GM23248 (cell line): Measurements from ENCODE around the gene HBS1L.

Source experiments
- EZH2 ChIP-seq: fragments of 200-600 bp; sonication (generic); IDR thresholded peaks from 2 replicates; pipeline ENCODE4 v1.6.1; 2018; ENCODE audit warnings: antibody characterized with exemption, mild to moderate bottlenecking; ENCODE audit not compliant: insufficient read depth, poor library complexity, severe bottlenecking
- EZH2phosphoT487 ChIP-seq: fragments of 200-600 bp; sonication (generic); IDR thresholded peaks from 2 replicates; pipeline ENCODE4 v1.6.1; 2018; ENCODE audit warnings: antibody characterized with exemption, moderate library complexity, mild to moderate bottlenecking, low read depth; ENCODE audit not compliant: insufficient read depth

DNA sequence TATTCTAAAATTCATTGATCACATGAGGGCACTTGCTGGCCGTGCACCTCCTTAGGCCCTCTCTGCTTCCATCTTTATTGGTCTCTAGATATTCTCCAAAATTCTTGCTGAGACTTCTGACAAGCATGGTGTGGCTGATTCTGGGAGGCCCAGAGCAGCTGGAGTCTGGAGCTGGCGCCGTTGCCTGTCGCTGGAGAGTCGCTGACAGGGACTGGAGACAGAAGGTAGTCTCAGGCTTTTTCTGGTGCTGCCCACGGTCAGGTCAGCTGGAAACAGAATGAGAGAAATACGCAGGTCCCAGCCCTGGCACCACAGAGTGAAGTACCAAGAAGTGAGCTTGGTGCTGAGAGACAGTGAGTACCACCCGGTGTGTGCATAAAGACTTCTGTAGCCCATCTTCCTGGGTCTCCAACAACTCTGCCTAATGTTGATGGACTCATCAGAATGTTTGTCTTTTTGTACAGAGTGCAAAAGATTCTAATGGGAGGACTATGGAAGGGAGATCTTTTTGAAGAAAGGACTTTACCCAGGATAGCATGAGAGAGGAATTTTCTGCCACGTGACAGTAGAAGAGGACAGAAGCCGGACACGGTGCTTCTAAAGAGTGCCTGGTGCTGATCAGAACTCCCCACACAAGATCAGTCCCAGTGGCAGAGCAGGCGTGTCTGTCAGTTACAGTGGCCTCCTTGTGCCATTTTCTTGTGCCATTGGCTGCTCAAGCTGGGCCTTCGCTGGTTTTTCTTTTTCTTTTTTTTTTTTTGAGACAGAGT, 102.9 kb downstream of the HBS1L start:
- TF ChIP-seq EZH2, result no peak
- TF ChIP-seq EZH2phosphoT487, result no peak
